Chondrocyte (in vitro differentiated cells): Measurements from ENCODE around the gene TRDMT1. TPM values are rescaled to one million over a fixed set of nuclear protein-coding genes. Genes with fewer than 3 reads are reported as not detected.

Experiments
- DNase-seq: peaks from one replicate; pipeline ENCODE4 v3.0.0; 2021; ENCODE audit warnings: mixed read lengths, low spot score
- H3K27ac Mint-ChIP-seq: one replicate; pipeline ENCODE4 v1.8.0; 2021; ENCODE audit warnings: mild to moderate bottlenecking, moderate library complexity, mixed read lengths; ENCODE audit not compliant: unreplicated experiment
- H3K27me3 Mint-ChIP-seq: 2 replicates; pipeline ENCODE4 v1.8.0; 2021; ENCODE audit warnings: low read depth, mixed read lengths
- H3K36me3 Mint-ChIP-seq: 2 replicates; pipeline ENCODE4 v1.8.0; 2021; ENCODE audit warnings: low read depth, mixed read lengths
- H3K4me1 Mint-ChIP-seq: 2 replicates; pipeline ENCODE4 v1.8.0; 2021; ENCODE audit warnings: low read depth, mild to moderate bottlenecking, mixed read lengths
- H3K4me3 Mint-ChIP-seq: one replicate; pipeline ENCODE4 v1.8.0; 2021; ENCODE audit warnings: mild to moderate bottlenecking, moderate library complexity, mixed read lengths; ENCODE audit not compliant: unreplicated experiment
- H3K9me3 Mint-ChIP-seq: 2 replicates; pipeline ENCODE4 v1.8.0; 2021; ENCODE audit warnings: low read depth, mixed read lengths
- CTCF ChIP-seq: fragments of 200-600 bp; sonication (generic); IDR thresholded peaks from 2 replicates; pipeline ENCODE4 v1.5.0; 2021; ENCODE audit warnings: antibody characterized with exemption, mild to moderate bottlenecking, moderate library complexity
- total RNA-seq: library from RNA; stranded (reverse); gene quantifications from 3 replicates; pipeline ENCODE4 v1.2.1, GENCODE V29; 2021

TRDMT1 gene
- total RNA-seq, 1 donor from 2014 or later = 4.7 TPM

DNA sequence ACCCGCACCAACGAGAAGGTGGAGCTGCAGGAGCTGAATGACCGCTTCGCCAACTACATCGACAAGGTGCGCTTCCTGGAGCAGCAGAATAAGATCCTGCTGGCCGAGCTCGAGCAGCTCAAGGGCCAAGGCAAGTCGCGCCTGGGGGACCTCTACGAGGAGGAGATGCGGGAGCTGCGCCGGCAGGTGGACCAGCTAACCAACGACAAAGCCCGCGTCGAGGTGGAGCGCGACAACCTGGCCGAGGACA lies 28.2 kb upstream of the TRDMT1 start:
- Mint-ChIP-seq H3K9me3 (no peaks in the 10 kb centered on the region), H3K36me3 (peaks cover 46% of the 10 kb centered on the region), H3K27me3 (no peaks in the 10 kb centered on the region), H3K4me1 (peaks cover 50% of the 10 kb centered on the region), H3K27ac (peak overlapping the region; percentile 99), H3K4me3 (peak overlapping the region; percentile 89)
- no peak for DNase-seq
- no peak for TF ChIP-seq CTCF

GRCh38 chr10:17229016-17229716 lies 27.7 kb upstream of the TRDMT1 start:
- Mint-ChIP-seq H3K9me3 (no peaks in the 10 kb centered on the region), H3K4me3 (peak overlapping the region; percentile 89), H3K36me3 (peaks cover 41% of the 10 kb centered on the region), H3K27me3 (no peaks in the 10 kb centered on the region), H3K4me1 (peaks cover 45% of the 10 kb centered on the region), H3K27ac (peak overlapping the region; percentile 99)
- DNase-seq = peak; percentile 97
- peak; percentile 29 for TF ChIP-seq CTCF

GRCh38 chr10:17228091-17229015 lies 26.9 kb upstream of the TRDMT1 start, which contains the start of gene VIM:
VIM (plus strand) TSS chr10:17228241; CDS start chr10:17229423, 1,182 bp downstream.
- Mint-ChIP-seq H3K9me3 (no peaks in the 10 kb centered on the region), H3K36me3 (peaks cover 34% of the 10 kb centered on the region), H3K27ac (peak within 1 kb of the TSS; percentile 99), H3K4me3 (peak within 1 kb of the TSS; percentile 89), H3K4me1 (peaks cover 37% of the 10 kb centered on the region), H3K27me3 (no peaks in the 10 kb centered on the region)
- peak; percentile 97 for DNase-seq
- no peak for TF ChIP-seq CTCF

- Mint-ChIP-seq H3K9me3 (no peaks in the 10 kb centered on the region), H3K27ac (peak overlapping the region; percentile 99), H3K36me3 (peaks cover 29% of the 10 kb centered on the region), H3K27me3 (no peaks in the 10 kb centered on the region), H3K4me1 (peaks cover 30% of the 10 kb centered on the region), H3K4me3 (peak overlapping the region; percentile 89)
- peak; percentile 80 for TF ChIP-seq CTCF
- DNase-seq = no peak
Measured at GRCh38 chr10:17227367-17228090, 26.1 kb upstream of the TRDMT1 start.

- Mint-ChIP-seq H3K9me3 (no peaks in the 10 kb centered on the region), H3K27me3 (no peaks in the 10 kb centered on the region), H3K27ac (peak overlapping the region; percentile 99), H3K36me3 (peaks cover 23% of the 10 kb centered on the region), H3K4me3 (peak overlapping the region; percentile 89), H3K4me1 (peaks cover 29% of the 10 kb centered on the region)
- TF ChIP-seq CTCF = no peak
- DNase-seq = no peak
Measured at GRCh38 chr10:17226891-17227303, 25.4 kb upstream of the TRDMT1 start.
